PC-9 (cell line): Measurements from ENCODE around the gene CSK.

Source experiments
- EZH2 ChIP-seq: fragments of 200-600 bp; sonication (generic); IDR thresholded peaks from 2 replicates; pipeline ENCODE4 v1.8.0; 2017; ENCODE audit warnings: antibody characterized with exemption, low read depth
- TF ChIP-seq, protein P1 (sequence below): fragments of 200-600 bp; sonication (generic); conservative IDR thresholded peaks from 2 replicates; pipeline ENCODE4 v1.6.1; 2017; ENCODE audit warnings: mixed run types, antibody characterized with exemption, mild to moderate bottlenecking, moderate library complexity

GRCh38 chr15:74735305-74735704, 46.6 kb upstream of the CSK start:
- TF ChIP-seq, protein P1, sequence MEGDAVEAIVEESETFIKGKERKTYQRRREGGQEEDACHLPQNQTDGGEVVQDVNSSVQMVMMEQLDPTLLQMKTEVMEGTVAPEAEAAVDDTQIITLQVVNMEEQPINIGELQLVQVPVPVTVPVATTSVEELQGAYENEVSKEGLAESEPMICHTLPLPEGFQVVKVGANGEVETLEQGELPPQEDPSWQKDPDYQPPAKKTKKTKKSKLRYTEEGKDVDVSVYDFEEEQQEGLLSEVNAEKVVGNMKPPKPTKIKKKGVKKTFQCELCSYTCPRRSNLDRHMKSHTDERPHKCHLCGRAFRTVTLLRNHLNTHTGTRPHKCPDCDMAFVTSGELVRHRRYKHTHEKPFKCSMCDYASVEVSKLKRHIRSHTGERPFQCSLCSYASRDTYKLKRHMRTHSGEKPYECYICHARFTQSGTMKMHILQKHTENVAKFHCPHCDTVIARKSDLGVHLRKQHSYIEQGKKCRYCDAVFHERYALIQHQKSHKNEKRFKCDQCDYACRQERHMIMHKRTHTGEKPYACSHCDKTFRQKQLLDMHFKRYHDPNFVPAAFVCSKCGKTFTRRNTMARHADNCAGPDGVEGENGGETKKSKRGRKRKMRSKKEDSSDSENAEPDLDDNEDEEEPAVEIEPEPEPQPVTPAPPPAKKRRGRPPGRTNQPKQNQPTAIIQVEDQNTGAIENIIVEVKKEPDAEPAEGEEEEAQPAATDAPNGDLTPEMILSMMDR: no peak
- no peak for TF ChIP-seq EZH2
